GM21576 (cell line): ENCODE data around the gene CTTNBP2.

Experiments used
- ATAC-seq: cut with Tn5 transposase; IDR thresholded peaks from one replicate; pipeline ENCODE4 v1.9.1; 2021; ENCODE audit warnings: mild to moderate bottlenecking, moderate library complexity; ENCODE audit not compliant: unreplicated experiment

CTTNBP2 gene

GRCh38 chr7:117824592-117824991 is 48.6 kb downstream of the CTTNBP2 start:
- ATAC-seq, result no peak

DNA sequence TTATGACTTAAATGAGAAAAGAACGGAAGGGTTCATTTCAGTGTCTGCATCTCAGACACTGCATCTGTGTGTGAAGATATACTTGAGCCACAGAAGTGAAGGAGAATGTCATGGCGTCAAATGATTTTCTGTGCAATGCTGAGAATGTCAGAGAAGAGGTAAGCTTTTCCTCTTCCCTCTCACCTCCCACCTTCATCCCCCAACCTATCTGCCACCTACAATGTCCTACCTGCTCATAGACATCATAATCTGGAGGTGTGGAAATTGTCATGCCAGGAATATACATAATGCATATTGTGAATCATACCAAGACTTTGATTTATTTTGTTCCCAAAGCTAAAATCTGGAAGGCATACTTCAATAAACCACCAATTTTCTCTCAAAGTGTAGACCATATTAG is 53.7 kb downstream of the CTTNBP2 start:
- no peak for ATAC-seq

GRCh38 chr7:117818232-117818631 is 55.0 kb downstream of the CTTNBP2 start:
- no peak for ATAC-seq

DNA sequence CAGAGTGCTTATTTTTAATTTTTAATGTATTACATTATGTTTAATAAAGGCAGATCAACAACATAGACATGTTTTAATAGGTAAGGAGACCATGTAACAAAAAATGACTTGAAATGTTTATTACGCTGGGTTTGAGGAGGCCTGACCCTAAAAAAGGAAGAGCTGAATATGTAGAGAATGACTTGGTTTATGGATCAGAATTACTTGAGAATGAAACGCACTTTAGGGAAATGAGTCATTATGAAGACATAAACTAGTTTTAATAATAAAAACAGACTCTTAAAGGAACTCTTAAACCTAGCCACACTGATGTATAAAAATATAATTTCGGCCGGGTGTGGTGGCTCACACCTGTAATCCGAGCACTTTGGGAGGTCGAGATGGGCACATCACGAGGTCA is 56.5 kb downstream of the CTTNBP2 start:
- ATAC-seq, result no peak

DNA sequence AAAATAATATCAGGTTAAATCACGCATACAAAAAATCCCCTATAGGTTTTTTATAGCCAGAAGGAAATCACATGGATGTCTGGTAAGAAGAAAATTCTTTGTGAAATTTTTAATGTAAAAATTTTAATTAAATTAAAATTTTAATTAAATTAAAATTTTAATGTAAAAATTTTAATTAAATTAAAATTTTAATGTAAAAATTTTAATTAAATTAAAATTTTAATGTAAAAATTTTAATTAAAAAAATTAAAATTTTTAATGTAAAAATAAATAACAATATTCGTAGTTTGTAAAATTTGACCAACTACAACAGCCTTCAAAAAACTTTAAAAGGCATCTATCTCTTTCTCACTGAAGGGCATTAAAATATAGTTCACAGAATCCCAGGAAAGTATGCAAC is 61.5 kb downstream of the CTTNBP2 start:
- no peak for ATAC-seq

DNA sequence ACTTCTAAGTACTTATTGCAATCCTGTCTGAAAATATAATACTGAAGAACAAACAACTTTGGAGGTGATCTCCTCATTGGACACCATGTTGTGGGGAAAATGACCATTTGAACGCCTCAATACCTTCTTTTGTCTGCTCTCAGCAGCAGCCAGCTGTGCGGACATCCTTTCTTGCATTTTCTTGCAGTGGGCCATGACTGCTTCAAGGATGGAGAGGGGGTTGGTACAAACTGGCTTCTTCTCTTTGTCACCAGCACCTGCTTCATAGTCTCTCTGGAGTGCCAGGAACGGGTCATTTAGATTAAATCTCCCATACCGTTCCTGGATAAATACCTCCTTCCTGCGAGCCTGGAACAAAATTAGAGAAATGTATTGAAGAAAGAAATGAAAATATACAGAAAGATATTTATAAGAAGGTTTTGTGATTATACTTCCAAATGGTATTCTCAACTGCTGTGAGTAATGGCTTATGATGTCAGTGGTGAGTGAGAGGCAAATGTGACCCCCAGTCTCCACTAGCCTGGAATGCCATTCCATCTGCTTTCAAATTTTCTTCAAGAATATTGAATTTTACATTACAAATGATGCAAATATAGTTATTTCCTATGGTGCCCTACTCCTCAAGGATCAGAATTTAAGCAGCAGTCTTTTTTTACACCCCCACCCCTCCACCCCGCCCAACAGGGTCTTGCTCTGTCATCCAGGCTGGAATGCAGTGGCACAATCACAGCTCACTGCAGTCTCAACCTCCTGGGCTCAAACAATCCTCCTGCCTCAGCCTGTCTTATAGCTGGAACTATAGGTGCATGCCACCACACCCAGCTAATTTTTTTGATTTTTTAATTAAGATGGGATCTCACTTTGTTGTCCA is 62.4 kb downstream of the CTTNBP2 start:
- no peak for ATAC-seq

DNA sequence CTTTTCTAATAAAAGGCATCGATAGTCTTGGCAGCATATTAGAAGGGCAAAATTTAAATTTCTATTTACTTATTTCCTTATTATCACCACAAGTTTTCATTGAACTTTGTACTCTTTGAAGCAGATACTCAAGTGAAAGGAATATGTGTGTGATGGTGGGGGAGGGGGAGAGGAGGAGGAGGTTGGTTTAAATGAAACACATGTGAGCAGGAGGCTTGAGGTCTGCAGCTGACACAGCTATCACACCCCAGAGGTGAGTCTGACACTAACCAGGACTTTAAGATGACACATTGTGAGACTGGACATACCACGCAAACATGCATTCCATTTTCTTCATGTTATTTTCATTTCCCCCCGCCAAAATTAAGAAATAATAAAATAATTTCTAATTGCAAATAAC is 63.3 kb downstream of the CTTNBP2 start:
- ATAC-seq, result no peak

GRCh38 chr7:117808910-117809705 is 64.1 kb downstream of the CTTNBP2 start:
- ATAC-seq, result no peak

DNA sequence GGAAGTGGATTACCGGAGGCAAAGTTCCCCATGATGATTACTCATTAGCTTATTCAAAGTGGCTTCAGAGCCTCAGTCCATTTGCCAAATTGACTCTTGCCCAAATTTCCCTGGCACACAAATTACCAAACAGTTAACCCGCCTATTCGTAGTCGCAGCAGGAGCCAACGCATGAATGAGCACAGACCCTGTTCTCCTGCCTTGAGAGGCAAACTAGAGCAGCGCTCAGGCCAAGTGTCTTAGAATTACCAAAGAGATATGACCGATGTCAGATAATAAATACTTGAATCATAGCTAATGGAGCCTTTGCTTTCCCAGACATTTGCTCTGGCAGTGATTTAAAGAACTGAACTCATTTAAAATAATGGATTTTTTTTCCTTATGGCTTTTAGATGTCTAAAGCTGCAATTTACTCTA is 64.9 kb downstream of the CTTNBP2 start:
- ATAC-seq, result no peak

- ATAC-seq, result no peak
These were observed 65.6 kb downstream of the CTTNBP2 start for GRCh38 chr7:117807676-117808075.

GRCh38 chr7:117806011-117806410 is 67.2 kb downstream of the CTTNBP2 start:
- ATAC-seq, result no peak

DNA sequence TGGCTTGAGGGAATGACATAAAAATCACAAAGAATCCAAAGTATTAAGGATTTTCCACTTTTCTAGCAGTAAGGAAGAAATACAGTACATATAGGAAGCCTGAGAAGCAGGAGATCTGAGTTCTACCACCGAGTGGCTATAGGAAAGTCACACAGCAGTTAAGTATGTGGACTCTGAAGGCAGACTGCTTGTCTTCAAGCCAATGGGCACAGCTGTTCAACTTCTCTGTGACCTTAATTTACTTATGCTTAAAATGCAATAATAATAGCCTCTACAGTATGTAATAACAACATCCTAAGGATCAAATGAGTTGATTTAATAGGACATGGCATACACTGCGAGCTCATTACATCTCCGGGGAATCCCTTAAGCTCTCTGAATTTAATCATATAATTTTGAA is 68.0 kb downstream of the CTTNBP2 start:
- no peak for ATAC-seq

DNA sequence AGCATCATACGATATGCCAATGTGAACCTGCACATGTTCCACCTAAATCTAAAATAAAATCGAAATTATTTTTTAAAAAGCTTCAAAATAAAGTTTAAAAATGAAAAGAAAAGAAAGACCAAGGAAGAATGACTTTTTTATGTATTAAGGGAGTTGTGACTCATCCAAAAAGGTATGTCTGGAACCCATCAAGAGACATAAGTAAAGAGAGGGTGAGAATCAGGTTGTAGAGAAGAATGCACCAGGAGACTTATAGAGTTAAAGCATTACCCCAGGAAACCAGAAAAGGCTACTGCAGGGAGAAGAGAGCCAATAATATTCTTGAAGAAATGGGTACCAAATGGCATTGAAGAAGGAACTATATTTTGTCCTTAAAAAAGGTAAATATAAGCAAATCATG is 69.8 kb downstream of the CTTNBP2 start:
- ATAC-seq, result no peak

DNA sequence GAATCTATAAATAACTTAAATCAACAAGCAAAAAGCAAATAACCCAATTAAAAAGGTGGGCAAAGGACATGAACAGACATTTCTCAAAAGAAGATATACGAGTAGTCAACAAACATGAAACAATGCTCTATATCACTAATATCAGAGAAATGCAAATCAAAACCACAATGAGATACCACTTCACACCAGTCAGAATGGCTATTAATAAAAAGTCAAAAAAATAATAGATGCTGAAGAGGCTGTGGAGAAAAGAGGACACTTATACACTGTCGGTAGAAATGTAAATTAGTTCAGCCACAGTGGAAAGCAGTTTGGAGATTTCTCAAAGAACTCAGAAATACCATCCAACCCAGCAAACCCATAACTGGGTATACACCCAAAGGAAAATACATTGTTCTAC is 70.6 kb downstream of the CTTNBP2 start:
- no peak for ATAC-seq

GRCh38 chr7:117800841-117801240 is 72.4 kb downstream of the CTTNBP2 start:
- no peak for ATAC-seq

GRCh38 chr7:117800406-117800805 is 72.8 kb downstream of the CTTNBP2 start:
- no peak for ATAC-seq

DNA sequence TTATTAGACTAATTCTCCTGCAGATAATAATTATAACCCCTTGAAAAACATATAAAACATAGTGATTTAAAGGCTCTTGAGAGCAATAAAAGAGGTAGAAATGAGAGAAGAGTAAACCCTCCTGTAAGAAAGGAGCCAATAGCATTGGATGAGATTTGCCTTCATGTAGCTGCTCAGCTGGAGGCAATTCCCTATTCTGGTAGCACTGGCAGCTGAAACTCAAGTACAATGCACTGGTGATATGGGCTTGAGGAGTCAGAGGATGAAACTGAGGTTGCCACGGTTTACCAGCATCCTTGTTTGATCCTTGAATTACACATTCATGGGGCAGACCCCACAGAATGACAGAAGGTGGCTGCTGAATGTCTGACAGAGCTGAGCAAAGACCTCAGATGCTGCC is 76.4 kb downstream of the CTTNBP2 start:
- ATAC-seq, result no peak

GRCh38 chr7:117793976-117794375 is 79.3 kb downstream of the CTTNBP2 start:
- no peak for ATAC-seq

DNA sequence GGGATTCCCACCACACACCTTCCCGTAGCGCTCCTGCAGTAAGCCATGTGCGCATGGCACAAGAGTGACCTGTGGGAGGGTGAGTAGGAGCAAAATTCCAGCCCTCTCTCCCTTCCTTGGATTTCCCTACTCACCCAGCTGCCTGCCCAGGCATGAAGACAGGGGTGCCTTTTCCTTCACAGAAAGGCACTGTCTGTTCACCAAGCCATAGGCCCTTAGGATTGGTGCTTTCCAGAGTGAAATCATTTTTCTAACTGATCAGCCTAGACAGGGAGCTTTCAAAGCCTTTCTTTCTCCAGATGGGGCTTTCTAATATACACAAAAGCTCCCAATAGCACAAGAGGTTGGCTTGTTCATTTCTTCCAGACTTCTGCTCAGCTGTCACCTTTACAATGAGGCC is 79.7 kb downstream of the CTTNBP2 start:
- ATAC-seq, result no peak

- ATAC-seq, result peak; percentile 60
These were observed 81.1 kb downstream of the CTTNBP2 start for GRCh38 chr7:117791877-117792780.

- ATAC-seq, result no peak
These were observed 82.5 kb downstream of the CTTNBP2 start for GRCh38 chr7:117790731-117791130.
